ENCODE data around the gene KRT83. TPM values are rescaled to one million over a fixed set of nuclear protein-coding genes. Genes with fewer than 3 reads are reported as not detected.
"Not testable (repeated sequence)": the region's sequence is repeated elsewhere in the genome, so short reads cannot be mapped to it uniquely, and the experiment has no call there.

Gene KRT83
- total and polyA plus RNA-seq, 10 of the 15 experiments (the other 5 are each of a cell fraction or from before 2014, with no cell fraction given): not detected

DNA sequence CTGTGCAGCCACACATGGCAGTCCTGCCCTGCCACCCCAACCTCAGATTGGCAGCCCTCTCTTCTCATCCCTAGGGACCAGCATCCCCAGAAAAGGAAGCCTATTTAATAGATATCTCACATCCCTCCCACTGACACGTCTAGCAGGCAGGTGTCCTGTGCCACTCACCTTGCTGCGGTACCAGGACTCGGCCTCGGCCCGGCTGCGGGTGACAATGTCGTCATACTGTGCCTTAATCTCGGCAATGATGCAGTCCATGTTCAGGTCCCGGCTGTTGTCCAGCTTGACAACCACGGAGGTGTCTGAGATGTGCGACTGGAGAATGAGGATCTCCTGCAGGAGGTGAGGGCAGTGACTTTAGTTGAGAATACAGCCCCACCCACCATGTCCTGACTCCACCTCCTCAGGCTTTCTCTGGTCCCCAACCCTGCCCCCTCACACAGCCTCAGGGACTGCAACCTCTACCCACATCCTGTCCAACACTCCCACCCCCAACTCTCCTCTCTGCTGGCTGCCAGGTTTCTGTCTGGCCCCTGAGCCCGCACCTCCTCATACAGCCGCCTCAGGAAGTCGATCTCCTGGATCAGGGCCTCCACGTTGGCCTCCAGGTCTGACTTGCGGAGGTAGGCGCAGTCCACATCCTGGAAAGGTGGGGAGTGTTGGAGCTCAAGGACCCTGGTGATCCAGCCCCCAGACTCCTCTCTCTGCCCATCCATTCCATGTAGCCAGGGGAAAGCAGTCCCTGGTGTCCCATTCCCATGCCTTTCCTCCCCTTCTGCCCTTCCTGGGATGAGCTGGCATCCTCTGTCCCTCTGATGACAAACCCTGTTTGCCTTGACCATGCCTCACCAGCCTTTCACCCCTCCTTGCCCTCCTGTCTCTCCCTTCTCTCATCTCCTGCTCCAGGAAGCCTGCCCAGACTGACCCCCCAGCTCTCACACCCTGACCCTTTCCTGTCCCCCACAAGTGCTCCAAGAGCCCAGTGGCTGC is 33.1 kb downstream of the KRT83 start:
- FAIRE-seq: peak; percentile 97
- H3K27me3 ChIP-seq (replicated peaks in 1 of 2; ENCODE audit: control insufficient read depth in 2 of 2, insufficient read depth in 2 of 2, low read length in 1 of 2); in situ Hi-C loops (cut with MboI): not testable (repeated sequence)

DNA sequence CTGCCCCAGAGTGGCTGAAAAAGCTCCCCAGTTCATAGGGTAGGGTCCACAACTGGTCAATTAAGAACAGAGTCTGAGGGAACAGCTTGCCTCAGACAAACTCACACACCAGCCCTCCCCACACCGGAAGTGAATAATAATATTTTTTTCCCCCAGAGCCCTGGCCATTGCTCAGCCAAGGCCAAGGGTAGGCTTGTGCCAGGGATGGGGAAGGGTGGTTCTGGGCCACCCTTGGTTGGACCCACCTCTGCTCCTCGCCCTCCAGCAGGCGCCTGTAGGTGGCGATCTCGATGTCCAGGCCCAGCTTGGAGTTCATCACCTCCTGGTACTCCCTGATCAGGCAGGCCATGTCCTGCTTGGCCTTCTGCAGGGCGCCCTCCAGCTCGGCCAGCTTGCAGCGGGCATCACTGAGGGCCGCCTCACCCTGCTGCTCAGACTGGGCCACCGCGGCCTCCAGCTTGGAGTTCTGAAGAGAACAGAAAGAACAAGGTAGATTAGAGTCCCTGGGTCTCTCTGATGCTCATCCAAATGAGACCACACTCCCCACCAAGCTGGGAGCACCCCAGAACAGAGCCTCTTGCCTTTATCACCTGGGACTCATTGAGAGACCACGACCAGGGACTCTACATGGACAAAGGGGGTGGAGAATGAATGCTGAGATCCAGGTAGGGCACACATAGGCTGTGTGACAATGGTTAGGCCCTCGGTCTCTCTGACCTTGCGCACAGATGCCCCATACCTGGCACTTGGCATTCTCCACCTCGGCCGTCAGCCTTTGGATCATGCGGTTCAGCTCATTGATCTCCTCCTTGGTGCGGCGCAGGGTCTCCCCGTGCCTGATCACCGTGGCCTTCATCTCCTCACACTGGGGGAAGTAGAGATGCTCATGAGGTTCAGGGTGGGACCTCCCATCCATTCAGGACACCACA is 34.1 kb downstream of the KRT83 start:
- FAIRE-seq; H3K9me3 ChIP-seq (replicated peaks; ENCODE audit: control insufficient read depth, insufficient read depth, low read length); H3K4me1 ChIP-seq (ENCODE audit: control insufficient read depth, insufficient read depth, low read length); H3K27me3 ChIP-seq (replicated peaks in 1 of 2; ENCODE audit: control insufficient read depth in 2 of 2, insufficient read depth in 2 of 2, low read length in 1 of 2); POLR2A ChIA-PET; H3K36me3 ChIP-seq (ENCODE audit: control insufficient read depth in 2 of 2, insufficient read depth in 2 of 2, low read length in 1 of 2); intact Hi-C loops (cut with micrococcal nuclease; ENCODE audit: unreplicated experiment); H3K27ac ChIP-seq (ENCODE audit: control insufficient read depth, insufficient read depth); H3K79me2 ChIP-seq (ENCODE audit: control insufficient read depth, insufficient read depth, low read length); in situ Hi-C loops (cut with MboI); H3K4me2 ChIP-seq (ENCODE audit: control insufficient read depth, insufficient read depth); H2AFZ ChIP-seq (ENCODE audit: control insufficient read depth, low read depth, low read length); H4K20me1 ChIP-seq (ENCODE audit: control insufficient read depth, insufficient read depth); BruUV-seq (replicated peaks); DNase-seq (ENCODE audit: low read depth, low spot score); RAD21 ChIA-PET (ENCODE audit: unreplicated experiment); H3K4me3 ChIP-seq; H3K9ac ChIP-seq (ENCODE audit: control insufficient read depth, insufficient read depth, low read length): not testable (repeated sequence)
- 59% methylated on average over 19 of the region's 21 CpGs for WGBS (ENCODE audit: insufficient coverage, insufficient replicate concordance, low lambda C conversion rate, missing lambda C conversion rate)
- TF ChIP-seq, protein P1, sequence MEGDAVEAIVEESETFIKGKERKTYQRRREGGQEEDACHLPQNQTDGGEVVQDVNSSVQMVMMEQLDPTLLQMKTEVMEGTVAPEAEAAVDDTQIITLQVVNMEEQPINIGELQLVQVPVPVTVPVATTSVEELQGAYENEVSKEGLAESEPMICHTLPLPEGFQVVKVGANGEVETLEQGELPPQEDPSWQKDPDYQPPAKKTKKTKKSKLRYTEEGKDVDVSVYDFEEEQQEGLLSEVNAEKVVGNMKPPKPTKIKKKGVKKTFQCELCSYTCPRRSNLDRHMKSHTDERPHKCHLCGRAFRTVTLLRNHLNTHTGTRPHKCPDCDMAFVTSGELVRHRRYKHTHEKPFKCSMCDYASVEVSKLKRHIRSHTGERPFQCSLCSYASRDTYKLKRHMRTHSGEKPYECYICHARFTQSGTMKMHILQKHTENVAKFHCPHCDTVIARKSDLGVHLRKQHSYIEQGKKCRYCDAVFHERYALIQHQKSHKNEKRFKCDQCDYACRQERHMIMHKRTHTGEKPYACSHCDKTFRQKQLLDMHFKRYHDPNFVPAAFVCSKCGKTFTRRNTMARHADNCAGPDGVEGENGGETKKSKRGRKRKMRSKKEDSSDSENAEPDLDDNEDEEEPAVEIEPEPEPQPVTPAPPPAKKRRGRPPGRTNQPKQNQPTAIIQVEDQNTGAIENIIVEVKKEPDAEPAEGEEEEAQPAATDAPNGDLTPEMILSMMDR (IDR thresholded peaks at IDR 0.05 in 2 of 3, conservative IDR thresholded peaks at IDR 0.05 in 1 of 3; ENCODE audit: control insufficient read depth in 2 of 3, extremely low read depth in 1 of 3, insufficient read depth in 1 of 3, low read depth in 3 of 3, low read length in 3 of 3): 0 out of 6 replicates have a peak, but pooled peaks of 1 of the 3 experiments have one; percentile 3
- ATAC-seq: peak; percentile 27
- ChIA-PET CTCF (interaction anchor here (1.0 to 1.3 kb wide), 3 partner anchors 9 to 40 kb away, joined by 3 to 9 read pairs (median 5); no protein-coding TSS in a partner anchor), SMC1A (ENCODE audit: uncharacterized antibody, unreplicated experiment) (interaction anchor here (0.7 to 1.3 kb wide), 2 partner anchors 25 to 65 kb away, joined by 3 read pairs; no protein-coding TSS in a partner anchor)

More for the DNA sequence above, 33.1 kb downstream of the KRT83 start:
- H3K9me3 ChIP-seq (replicated peaks; ENCODE audit: control insufficient read depth, insufficient read depth, low read length); BruUV-seq (replicated peaks); H3K36me3 ChIP-seq (ENCODE audit: control insufficient read depth in 2 of 2, insufficient read depth in 2 of 2, low read length in 1 of 2); H4K20me1 ChIP-seq (ENCODE audit: control insufficient read depth, insufficient read depth); RAD21 ChIA-PET (ENCODE audit: unreplicated experiment); H3K79me2 ChIP-seq (ENCODE audit: control insufficient read depth, insufficient read depth, low read length); POLR2A ChIA-PET; H3K4me1 ChIP-seq (ENCODE audit: control insufficient read depth, insufficient read depth, low read length); intact Hi-C loops (cut with micrococcal nuclease; ENCODE audit: unreplicated experiment); H3K27ac ChIP-seq (ENCODE audit: control insufficient read depth, insufficient read depth); SMC1A ChIA-PET (ENCODE audit: uncharacterized antibody, unreplicated experiment); H2AFZ ChIP-seq (ENCODE audit: control insufficient read depth, low read depth, low read length); H3K4me3 ChIP-seq: not testable (repeated sequence)
- Histone ChIP-seq H3K9ac (ENCODE audit: control insufficient read depth, insufficient read depth, low read length) (peak overlapping the region; percentile 29; the same call in 1 of the 2 replicates), H3K4me2 (ENCODE audit: control insufficient read depth, insufficient read depth) (peak overlapping the region; percentile 60)
- peak; percentile 15 for DNase-seq (ENCODE audit: low read depth, low spot score)
- 66% methylated on average over 13 of the region's 17 CpGs for WGBS (ENCODE audit: insufficient coverage, insufficient replicate concordance, low lambda C conversion rate, missing lambda C conversion rate)
- ATAC-seq: peak; percentile 98
- CTCF ChIA-PET: interaction anchor here (0.6 kb wide), 1 partner anchor 45 kb away, joined by 4 read pairs; no protein-coding TSS in a partner anchor
- TF ChIP-seq HDGF (IDR thresholded peaks at IDR 0.05) (0 out of 2 replicates have a peak, but pooled peaks have one; percentile 42), IKZF1 (conservative IDR thresholded peaks at IDR 0.05) (0 out of 2 replicates have a peak, but pooled peaks have one; percentile 17), RUNX3 (IDR thresholded peaks at IDR 0.05; ENCODE audit: low read length) (0 out of 2 replicates have a peak, but pooled peaks have one; percentile 7)

Data from GM12878 (cell line).